Immature natural killer cell (primary cell): ENCODE measurements around the gene TEPSIN. TPM values are rescaled to one million over a fixed set of nuclear protein-coding genes. Genes with fewer than 3 reads are reported as not detected.
A peak's percentile ranks its signal among the peaks of the same experiment; 100 is the strongest.
"Not testable (repeated sequence)": the region's sequence is repeated elsewhere in the genome, so short reads cannot be mapped to it uniquely, and the experiment has no call there.

Experiments
- DNase-seq, 3 donors: peaks; one replicate each; pipeline ENCODE4 v3.0.0; 2022; ENCODE audit warnings: mixed read lengths in 1 of 3
- H3K27ac Mint-ChIP-seq, 6 donors: one replicate each; pipeline ENCODE4 v1.8.0; 2020; ENCODE audit warnings: mixed read lengths in 6 of 6, mild to moderate bottlenecking in 5 of 6, inconsistent platforms in 4 of 6, moderate library complexity in 3 of 6
- H3K27me3 Mint-ChIP-seq, 3 donors: one replicate each; pipeline ENCODE4 v1.8.0; 2020 to 2021; ENCODE audit warnings: low read depth in 3 of 3, mild to moderate bottlenecking in 3 of 3, mixed read lengths in 3 of 3, moderate library complexity in 3 of 3, inconsistent platforms in 1 of 3
- H3K36me3 Mint-ChIP-seq, 3 donors: one replicate each; pipeline ENCODE4 v1.8.0; 2020; ENCODE audit warnings: mixed read lengths in 3 of 3, inconsistent platforms in 2 of 3, mild to moderate bottlenecking in 2 of 3
- H3K4me1 Mint-ChIP-seq, 2 donors: one replicate each; pipeline ENCODE4 v1.8.0; 2020; ENCODE audit warnings: inconsistent platforms in 2 of 2, mild to moderate bottlenecking in 2 of 2, mixed read lengths in 2 of 2, moderate library complexity in 1 of 2
- H3K4me3 Mint-ChIP-seq, 5 donors: one replicate each; pipeline ENCODE4 v1.8.0; 2020; ENCODE audit warnings: mild to moderate bottlenecking in 5 of 5, mixed read lengths in 5 of 5, inconsistent platforms in 3 of 5, moderate library complexity in 3 of 5
- H3K9me3 Mint-ChIP-seq, 6 donors: one replicate each; pipeline ENCODE4 v1.8.0; 2020; ENCODE audit warnings: mild to moderate bottlenecking in 6 of 6, mixed read lengths in 6 of 6, inconsistent platforms in 4 of 6, moderate library complexity in 3 of 6
- polyA plus RNA-seq, 3 donors: library from polyadenylated mRNA; unstranded; fragments of 300-500 nt; fragmentation: Illumina TruSeq; gene quantifications; one replicate each; pipeline ENCODE4 v1.2.3, GENCODE V29; 2021

TEPSIN gene
- polyA plus RNA-seq, 3 donors from 2014 or later: 1.6 to 7.3 (median 5.0) TPM

GRCh38 chr17:81234506-81234855, 4.4 kb downstream of the TEPSIN start:
- Mint-ChIP-seq H3K4me3 (peak overlapping the region in 1 of 5 donors; percentile 6), H3K36me3 (peaks cover 5 to 16% (median 13%) of the 10 kb centered on the region in 3 donors), H3K4me1 (peaks cover 21 to 29% of the 10 kb centered on the region in 2 donors), H3K27ac (no peak overlapping the region), H3K27me3 (peaks cover 2 to 5% (median 4%) of the 10 kb centered on the region in 3 donors), H3K9me3 (no peaks in the 10 kb centered on the region)
- DNase-seq: no peak

GRCh38 chr17:81233811-81234505, 4.9 kb downstream of the TEPSIN start:
- H3K9me3 Mint-ChIP-seq: no peaks in the 10 kb centered on the region
- H3K36me3 Mint-ChIP-seq: peaks cover 5 to 16% (median 13%) of the 10 kb centered on the region in 3 donors
- peaks cover 21 to 27% of the 10 kb centered on the region in 2 donors for H3K4me1 Mint-ChIP-seq
- H3K27ac Mint-ChIP-seq: no peak overlapping the region
- H3K4me3 Mint-ChIP-seq: no peak overlapping the region
- H3K27me3 Mint-ChIP-seq: peaks cover 0 to 5% (median 2%) of the 10 kb centered on the region in 3 donors
- DNase-seq: no peak

- DNase-seq: no peak
- H3K27me3 Mint-ChIP-seq: peaks cover 0 to 5% (median 2%) of the 10 kb centered on the region in 3 donors
- peaks cover 5 to 16% (median 13%) of the 10 kb centered on the region in 3 donors for H3K36me3 Mint-ChIP-seq
- H3K27ac Mint-ChIP-seq: no peak overlapping the region
- no peak overlapping the region for H3K4me3 Mint-ChIP-seq
- no peaks in the 10 kb centered on the region for H3K9me3 Mint-ChIP-seq
- H3K4me1 Mint-ChIP-seq: peaks cover 23 to 28% of the 10 kb centered on the region in 2 donors
These were observed 5.5 kb downstream of the TEPSIN start for GRCh38 chr17:81233316-81233715.

DNA sequence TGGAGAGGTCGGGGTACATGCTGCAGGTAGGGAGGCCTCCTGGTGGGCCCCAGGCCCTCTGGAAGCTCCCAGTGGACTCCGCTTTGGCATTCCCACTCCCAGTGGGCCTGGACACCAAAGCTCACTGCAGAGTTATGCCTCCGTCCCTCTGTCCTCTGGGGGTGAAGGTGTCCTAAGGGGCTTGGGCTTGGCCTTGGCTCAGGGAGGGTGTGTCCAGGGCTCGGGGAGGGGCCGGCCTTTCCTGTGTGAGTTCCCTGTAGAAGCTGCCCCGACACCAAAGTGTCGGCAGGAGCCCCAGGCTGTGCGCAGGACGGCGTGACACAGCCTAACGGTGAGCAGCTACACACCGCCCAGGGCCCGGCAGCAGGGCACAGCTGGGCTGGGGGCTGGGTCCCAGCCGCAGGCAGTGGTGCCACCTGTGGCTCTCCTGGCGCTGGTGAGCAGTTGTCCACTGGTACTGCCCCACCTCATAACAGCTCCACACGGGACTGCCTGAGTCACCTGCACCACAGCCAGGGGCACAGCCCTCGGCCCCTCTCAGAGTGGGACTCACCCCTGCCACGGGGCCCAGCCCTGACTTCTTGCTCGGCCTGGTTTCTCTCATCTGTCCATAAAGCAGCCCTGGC, 6.1 kb downstream of the TEPSIN start:
- no peak overlapping the region for H3K4me3 Mint-ChIP-seq
- H3K9me3 Mint-ChIP-seq: no peaks in the 10 kb centered on the region
- no peak for DNase-seq
- no peak overlapping the region for H3K27ac Mint-ChIP-seq
- peaks cover 24 to 28% of the 10 kb centered on the region in 2 donors for H3K4me1 Mint-ChIP-seq
- peaks cover 0 to 2% (median under 1%) of the 10 kb centered on the region in 3 donors for H3K27me3 Mint-ChIP-seq
- H3K36me3 Mint-ChIP-seq: peaks cover 5 to 16% (median 13%) of the 10 kb centered on the region in 3 donors

GRCh38 chr17:81231766-81232581, 6.9 kb downstream of the TEPSIN start:
- Mint-ChIP-seq H3K4me1 (peaks cover 22 to 24% of the 10 kb centered on the region in 2 donors), H3K27ac (no peak overlapping the region), H3K36me3 (peaks cover 5 to 16% (median 13%) of the 10 kb centered on the region in 3 donors), H3K4me3 (no peak overlapping the region), H3K27me3 (peaks cover 0 to 2% (median 0%) of the 10 kb centered on the region in 3 donors), H3K9me3 (no peaks in the 10 kb centered on the region)
- no peak for DNase-seq

DNA sequence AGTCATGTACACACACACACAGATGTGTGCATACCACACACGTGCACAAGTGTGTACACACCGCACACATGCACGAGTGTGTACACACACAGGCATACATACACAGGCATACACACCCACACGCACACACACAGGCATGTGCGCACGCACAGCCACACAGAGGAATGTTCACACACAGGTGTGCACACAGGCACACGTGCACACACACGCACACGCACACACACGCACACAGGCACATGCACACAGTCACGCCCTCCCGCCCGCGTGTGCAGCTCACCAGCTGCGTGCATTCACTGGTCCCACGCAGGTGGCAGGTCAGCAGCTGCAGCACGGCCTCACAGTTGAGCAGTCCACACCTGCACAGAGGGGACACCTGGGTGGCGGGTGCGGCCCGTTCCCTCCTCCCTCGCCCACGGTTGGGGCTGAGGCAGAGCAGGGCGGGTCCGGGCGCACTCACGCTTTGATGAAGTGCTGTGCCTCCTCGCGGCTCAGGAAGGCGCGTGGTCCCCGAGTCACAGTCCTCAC, 7.7 kb downstream of the TEPSIN start:
- H3K9me3 Mint-ChIP-seq: no peaks in the 10 kb centered on the region
- no peak overlapping the region for H3K4me3 Mint-ChIP-seq

DNA sequence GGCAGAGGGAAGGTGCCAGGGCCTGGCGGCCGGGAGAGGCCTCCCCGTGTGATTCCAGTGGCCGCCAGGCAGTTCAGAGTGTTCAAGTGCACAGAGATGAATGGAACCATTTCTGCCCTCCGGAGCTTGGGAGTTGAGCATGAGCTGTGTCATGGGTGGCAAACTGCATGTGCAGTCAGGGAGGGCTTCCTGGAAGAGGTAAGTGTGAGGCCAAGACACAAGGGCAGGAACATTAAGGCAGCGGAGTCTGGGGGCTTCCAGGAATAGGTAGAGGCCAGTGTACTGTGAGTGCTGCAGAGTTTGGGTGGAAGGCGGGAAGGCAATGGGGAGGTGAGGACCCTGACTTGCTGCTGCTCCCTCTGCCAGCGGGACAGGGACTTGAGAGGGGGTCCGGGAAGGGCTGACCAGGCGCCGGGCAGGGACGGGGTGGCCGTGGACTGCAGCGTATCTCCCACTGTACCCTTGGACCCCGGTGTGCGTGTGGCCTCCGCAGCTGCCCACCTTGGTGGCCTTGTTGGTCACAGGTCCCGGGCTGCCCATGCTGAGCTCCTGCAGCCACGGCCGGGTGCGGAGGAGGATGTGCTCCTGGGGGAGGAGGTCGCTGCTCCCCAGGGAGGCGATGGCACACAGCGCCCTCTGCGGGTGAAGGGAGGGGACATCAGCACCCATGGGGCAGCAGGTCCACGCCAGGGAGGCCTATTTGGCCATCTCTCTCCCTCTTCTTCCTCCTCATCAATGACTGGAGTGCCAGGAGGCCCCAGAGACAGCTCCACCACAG, 8.6 kb downstream of the TEPSIN start:
- Mint-ChIP-seq H3K4me3 (no peak overlapping the region), H3K9me3 (no peaks in the 10 kb centered on the region), H3K27ac (no peak overlapping the region), H3K36me3 (peaks cover 5 to 16% (median 13%) of the 10 kb centered on the region in 3 donors), H3K4me1 (peaks cover 18 to 20% of the 10 kb centered on the region in 2 donors), H3K27me3 (peaks cover 0 to 2% (median 0%) of the 10 kb centered on the region in 3 donors)
- DNase-seq: no peak

More for the DNA sequence above, 7.7 kb downstream of the TEPSIN start:
- Mint-ChIP-seq H3K4me1 (peaks cover 21 to 22% of the 10 kb centered on the region in 2 donors), H3K27me3 (peaks cover 0 to 2% (median 0%) of the 10 kb centered on the region in 3 donors), H3K36me3 (peaks cover 5 to 16% (median 13%) of the 10 kb centered on the region in 3 donors), H3K27ac (peak overlapping the region in 2 of 6 donors; percentile 53 to 59)
- no peak for DNase-seq

DNA sequence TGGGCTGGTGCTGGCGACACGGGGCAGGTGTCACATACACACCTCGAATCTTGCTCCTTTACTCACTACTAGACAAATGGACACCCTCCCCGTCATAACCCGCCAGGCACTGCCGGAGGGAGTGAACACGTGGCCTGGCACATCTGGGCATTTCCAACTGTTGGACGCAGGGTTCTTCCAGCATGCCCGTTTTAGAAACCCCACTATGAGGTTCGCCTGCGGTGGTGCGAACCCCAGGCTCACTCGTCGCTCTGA, 9.3 kb downstream of the TEPSIN start:
- H3K4me3 Mint-ChIP-seq: no peak overlapping the region
- DNase-seq: no peak
- H3K27ac Mint-ChIP-seq: no peak overlapping the region

GRCh38 chr17:81228834-81229665, 9.8 kb downstream of the TEPSIN start:
- peaks cover 0 to 2% (median 0%) of the 10 kb centered on the region in 3 donors for H3K27me3 Mint-ChIP-seq
- no peak overlapping the region for H3K27ac Mint-ChIP-seq
- H3K36me3 Mint-ChIP-seq: peaks cover 5 to 13% (median 12%) of the 10 kb centered on the region in 3 donors
- DNase-seq: no peak
- H3K4me1 Mint-ChIP-seq: peaks cover 13% of the 10 kb centered on the region in 2 donors
- no peaks in the 10 kb centered on the region for H3K9me3 Mint-ChIP-seq
- no peak overlapping the region for H3K4me3 Mint-ChIP-seq

More for the DNA sequence above, 9.3 kb downstream of the TEPSIN start:
- Mint-ChIP-seq H3K4me1 (peaks cover 13 to 14% of the 10 kb centered on the region in 2 donors), H3K27me3 (peaks cover 0 to 2% (median 0%) of the 10 kb centered on the region in 3 donors), H3K36me3 (peaks cover 5 to 13% (median 12%) of the 10 kb centered on the region in 3 donors), H3K9me3 (no peaks in the 10 kb centered on the region)

DNA sequence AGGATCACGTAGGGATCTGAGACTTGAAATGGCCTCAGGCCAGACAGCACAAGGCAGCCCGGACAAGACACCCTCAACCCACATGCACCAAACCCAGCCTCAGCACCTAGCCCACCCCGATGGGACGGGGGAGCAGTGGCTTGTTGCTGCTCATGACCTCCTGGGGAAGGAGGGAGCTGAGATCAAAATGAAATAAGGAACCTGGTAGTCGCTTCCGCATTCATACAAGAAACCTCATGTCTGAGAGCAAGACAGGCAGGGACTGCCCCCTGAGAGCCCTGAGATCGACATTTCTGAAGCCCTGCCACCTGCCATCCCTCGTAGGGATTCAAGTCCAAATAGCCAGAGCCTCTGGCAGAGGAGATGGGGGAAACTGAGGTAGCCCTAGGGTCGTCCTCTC, 10.4 kb downstream of the TEPSIN start:
- H3K27me3 Mint-ChIP-seq: peaks cover 0 to 3% (median 2%) of the 10 kb centered on the region in 3 donors
- H3K27ac Mint-ChIP-seq: peak overlapping the region in 4 of 6 donors; percentile 35 to 67 (median 58)
- DNase-seq: no peak
- peaks cover 19% of the 10 kb centered on the region in 2 donors for H3K4me1 Mint-ChIP-seq
- no peak overlapping the region for H3K4me3 Mint-ChIP-seq
- H3K9me3 Mint-ChIP-seq: no peaks in the 10 kb centered on the region
- H3K36me3 Mint-ChIP-seq: peaks cover 5 to 13% (median 12%) of the 10 kb centered on the region in 3 donors

GRCh38 chr17:81227630-81228029, 11.2 kb downstream of the TEPSIN start:
- Mint-ChIP-seq H3K4me1 (peaks cover 21% of the 10 kb centered on the region in 2 donors), H3K36me3 (peaks cover 5 to 13% (median 12%) of the 10 kb centered on the region in 3 donors), H3K27ac (peak overlapping the region in 5 of 6 donors; percentile 8 to 63 (median 44))
- DNase-seq, H3K9me3 Mint-ChIP-seq, H3K27me3 Mint-ChIP-seq, H3K4me3 Mint-ChIP-seq: not testable (repeated sequence)

GRCh38 chr17:81223762-81224130, 15.1 kb downstream of the TEPSIN start:
- Mint-ChIP-seq H3K27me3 (peaks cover 0 to 6% (median 0%) of the 10 kb centered on the region in 3 donors), H3K4me3 (peak overlapping the region; percentile 74 to 83 (median 81)), H3K4me1 (peaks cover 21 to 23% of the 10 kb centered on the region in 2 donors), H3K36me3 (no peaks in the 10 kb centered on the region), H3K27ac (peak overlapping the region; percentile 34 to 72 (median 60)), H3K9me3 (peaks cover 0 to 2% (median 0%) of the 10 kb centered on the region in 6 donors)
- DNase-seq: no peak
